Superior temporal gyrus (tissue), 1 donor: ENCODE results near the gene TUBA1C.

Experiments
- DNase-seq: peaks from one replicate; pipeline ENCODE4 v3.0.0-alpha.2; 2016; ENCODE audit errors: extremely low spot score

Gene TUBA1C

GRCh38 chr12:49283541-49284429 is 18.9 kb downstream of the TUBA1C start:
- DNase-seq = no peak

GRCh38 chr12:49284672-49285071 is 19.8 kb downstream of the TUBA1C start:
- DNase-seq = no peak

DNA sequence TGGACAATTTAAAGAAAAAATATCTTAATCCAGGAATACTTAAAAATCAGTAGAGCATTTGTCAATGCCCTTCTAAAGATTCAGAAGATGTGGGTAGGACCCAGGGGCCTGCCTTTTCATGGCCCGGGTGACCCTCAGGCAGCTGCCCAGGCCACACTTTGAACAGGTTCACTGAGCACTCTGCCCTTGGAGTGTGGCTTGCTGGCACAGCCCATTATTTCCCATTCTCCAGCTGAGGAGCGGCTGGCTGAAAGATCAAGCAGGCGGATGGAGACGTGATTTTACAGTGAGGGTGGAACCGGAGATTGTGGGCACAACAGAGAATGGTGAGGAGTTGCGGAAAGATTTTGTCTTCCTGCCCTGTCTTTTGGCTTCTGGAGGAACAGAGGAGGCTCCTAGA is 23.0 kb downstream of the TUBA1C start:
- DNase-seq = no peak

DNA sequence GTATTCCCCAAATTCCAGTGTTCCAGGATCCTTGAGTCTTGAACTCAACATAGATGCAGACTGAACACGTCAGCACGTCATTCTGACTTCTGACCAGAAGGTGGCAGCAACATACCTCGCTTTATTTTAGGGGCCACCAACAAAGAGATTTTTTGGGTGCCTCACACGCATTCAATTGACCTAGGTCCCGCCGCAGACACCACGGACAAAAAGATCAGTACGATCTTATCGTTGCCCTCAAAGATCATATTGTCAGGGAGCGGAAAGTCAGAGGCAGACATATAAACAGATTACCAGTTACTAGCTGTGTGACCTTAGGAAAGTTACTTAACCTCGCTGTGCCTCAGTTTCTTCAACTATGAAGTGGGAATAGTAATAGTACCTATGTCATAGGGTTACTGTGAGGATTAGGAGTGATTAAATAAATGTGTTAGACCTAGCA is 23.6 kb downstream of the TUBA1C start:
- DNase-seq = peak; percentile 85

DNA sequence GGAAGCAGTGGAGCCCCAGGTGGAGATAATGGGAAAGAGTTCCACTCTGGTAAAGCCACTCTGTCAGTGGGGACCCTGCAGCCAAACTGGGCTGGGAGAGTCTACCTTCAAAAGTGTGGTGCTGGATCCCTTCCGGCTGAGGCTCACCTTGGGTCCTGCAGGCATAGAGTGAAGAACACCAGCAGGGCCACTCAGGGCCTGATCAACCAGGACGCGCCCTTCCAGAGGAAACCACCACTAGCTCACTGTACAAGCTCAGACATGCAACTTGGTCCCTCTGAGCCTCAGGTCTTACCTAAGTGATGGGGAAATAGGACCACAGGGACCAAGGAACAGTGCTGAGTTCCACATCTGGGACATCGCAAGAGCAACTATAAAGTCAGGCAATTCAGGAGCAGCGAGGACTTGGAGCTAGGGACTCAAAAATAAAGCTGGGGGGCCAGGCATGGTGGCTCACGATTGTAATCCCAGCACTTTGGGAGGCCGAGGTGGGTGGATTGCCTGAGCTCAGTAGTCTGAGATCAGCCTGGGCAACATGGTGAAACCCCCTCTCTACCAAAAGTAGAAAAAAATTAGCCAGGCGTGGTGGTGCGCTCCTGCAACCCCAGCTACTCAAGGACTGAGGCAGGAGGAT is 24.2 kb downstream of the TUBA1C start:
- DNase-seq = no peak

GRCh38 chr12:49292729-49293055 is 27.8 kb downstream of the TUBA1C start:
- DNase-seq = no peak

DNA sequence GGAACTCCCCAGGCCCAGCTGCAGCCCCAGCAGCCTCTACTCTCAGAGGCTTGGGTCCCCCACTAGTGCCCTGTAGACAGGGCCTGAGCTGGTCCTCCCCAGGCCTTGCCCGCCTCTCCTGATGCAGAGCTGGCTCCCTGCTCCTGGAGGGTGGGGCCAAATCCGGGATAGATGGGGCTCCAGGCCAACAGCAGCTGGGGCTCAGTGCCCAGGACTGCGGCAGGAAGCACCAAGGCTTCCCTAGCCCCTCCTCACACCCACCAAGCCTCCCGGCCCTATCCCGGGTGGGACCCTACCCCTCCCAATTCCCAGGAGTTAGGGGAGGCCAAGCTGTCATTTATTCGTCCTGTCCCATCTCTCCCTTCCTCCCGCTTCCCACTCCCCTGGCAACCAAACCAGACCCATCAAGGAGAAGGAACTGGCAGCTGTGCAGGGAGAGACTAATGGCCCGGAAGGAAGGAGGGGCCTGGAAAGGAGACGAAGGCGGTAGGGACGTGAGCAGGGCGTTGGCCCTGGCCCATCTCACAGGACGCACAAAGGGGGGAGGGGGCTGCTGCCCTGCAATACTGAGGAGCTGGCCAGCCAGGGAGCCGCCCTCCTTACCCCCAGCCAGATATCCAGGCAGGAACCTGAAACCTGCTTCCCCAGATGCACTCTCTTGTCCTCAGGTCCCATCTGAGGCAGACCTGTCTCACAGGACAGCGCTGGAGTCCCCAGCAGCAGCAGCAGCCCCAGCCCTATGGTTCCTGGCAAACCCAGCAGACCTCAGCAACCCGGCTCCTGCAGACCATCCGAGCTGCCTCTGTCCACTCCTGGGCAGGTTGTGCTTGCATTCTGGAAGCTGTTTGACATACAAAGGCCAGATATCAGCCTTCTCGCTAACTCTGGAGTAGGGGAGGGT is 28.4 kb downstream of the TUBA1C start:
- no peak for DNase-seq

DNA sequence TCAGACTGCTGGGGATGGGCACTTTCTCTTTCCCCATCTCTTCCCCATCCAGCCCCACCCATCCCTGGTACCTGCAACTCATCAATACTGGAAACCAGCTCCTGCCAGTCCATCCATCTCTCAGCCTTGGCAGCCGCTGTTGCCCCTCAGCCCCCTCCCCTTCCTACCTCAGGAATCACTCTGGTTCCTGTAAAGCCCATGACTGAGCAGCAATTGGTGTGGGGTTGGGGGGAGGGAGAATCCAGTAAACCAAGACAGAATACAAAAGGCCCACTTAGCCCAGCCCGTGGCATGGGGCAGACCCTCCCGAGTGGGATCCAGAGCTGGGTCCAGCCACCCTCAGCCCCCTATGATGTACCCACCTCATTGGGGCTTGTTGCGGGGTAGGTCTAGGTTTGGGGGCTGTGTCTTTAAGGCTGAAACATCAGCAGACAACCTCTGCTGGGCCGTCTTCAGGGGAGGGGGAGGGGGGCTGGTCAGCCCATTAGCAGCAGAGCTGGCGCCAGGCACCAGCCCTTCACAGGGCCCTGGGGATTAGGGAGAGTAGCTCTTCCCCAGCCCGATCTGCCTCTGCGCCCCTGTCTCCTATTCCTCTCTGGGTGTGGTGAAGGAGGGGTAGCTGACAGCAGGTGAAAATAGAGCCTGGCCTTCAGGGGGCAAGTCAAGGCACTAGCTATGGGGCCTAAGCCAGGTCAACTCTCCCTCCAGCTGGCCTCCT is 29.4 kb downstream of the TUBA1C start:
- DNase-seq = no peak

DNA sequence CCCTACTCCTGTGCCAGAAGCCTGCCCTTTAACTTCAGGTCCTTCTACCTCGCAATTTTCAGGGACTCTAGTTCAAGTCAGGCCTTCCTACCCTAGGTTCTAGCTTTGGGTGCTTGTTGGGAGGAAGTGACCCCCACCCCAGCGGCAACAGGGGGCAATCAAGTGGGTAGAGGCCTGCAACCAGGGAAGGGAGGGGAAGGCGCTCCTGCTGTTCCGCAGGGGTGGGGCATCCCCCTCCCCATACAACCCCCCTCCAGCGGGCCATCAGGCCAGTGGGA is 29.9 kb downstream of the TUBA1C start:
- no peak for DNase-seq

- no peak for DNase-seq
These were observed 30.4 kb downstream of the TUBA1C start, which contains the start of gene PRPH for GRCh38 chr12:49295082-49295936. PRPH (plus strand) TSS chr12:49295147; CDS start chr12:49295201, 54 bp downstream.

GRCh38 chr12:49296034-49296835 is 31.4 kb downstream of the TUBA1C start:
- no peak for DNase-seq

- DNase-seq = no peak
These were observed 32.2 kb downstream of the TUBA1C start for GRCh38 chr12:49296836-49297694.

GRCh38 chr12:49297695-49298060 is 32.8 kb downstream of the TUBA1C start:
- no peak for DNase-seq

DNA sequence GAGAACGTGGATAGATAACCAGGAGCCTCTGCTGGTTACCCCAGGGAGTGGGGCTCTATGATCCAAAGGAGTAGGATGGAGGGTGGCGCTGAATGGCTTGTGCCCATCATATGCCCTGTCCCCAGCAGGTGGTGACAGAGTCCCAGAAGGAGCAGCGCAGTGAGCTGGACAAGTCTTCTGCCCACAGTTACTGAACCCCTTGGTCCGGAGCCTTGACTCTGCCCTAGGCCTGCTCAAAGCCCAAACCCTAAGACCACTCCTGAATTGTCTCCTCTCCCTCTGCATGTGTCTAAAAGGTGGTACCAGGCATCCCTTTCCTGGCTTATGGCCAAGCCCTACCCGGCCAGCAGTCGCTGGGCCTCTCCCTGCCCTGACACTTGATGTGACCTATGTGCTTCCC is 33.3 kb downstream of the TUBA1C start:
- no peak for DNase-seq

GRCh38 chr12:49301760-49302159 is 36.9 kb downstream of the TUBA1C start:
- DNase-seq = no peak

DNA sequence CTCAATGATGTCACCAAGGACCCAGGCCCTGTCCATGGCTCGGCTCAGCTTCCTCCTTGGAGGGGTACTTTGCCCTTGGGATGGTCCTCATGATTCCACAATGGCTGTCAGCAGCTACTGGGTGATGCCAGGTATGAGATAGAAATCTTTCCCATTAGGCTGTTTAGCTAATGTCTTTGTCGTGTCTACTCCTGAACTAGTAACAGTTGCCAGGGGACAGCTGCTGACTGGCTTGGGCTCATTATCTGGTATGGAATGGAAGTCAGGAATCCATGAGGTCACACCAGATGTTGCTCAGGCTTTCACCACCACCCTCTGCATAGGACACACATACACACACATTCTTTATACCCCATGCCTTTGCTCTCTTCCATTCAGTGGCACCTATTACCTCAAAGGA is 39.3 kb downstream of the TUBA1C start:
- no peak for DNase-seq

DNA sequence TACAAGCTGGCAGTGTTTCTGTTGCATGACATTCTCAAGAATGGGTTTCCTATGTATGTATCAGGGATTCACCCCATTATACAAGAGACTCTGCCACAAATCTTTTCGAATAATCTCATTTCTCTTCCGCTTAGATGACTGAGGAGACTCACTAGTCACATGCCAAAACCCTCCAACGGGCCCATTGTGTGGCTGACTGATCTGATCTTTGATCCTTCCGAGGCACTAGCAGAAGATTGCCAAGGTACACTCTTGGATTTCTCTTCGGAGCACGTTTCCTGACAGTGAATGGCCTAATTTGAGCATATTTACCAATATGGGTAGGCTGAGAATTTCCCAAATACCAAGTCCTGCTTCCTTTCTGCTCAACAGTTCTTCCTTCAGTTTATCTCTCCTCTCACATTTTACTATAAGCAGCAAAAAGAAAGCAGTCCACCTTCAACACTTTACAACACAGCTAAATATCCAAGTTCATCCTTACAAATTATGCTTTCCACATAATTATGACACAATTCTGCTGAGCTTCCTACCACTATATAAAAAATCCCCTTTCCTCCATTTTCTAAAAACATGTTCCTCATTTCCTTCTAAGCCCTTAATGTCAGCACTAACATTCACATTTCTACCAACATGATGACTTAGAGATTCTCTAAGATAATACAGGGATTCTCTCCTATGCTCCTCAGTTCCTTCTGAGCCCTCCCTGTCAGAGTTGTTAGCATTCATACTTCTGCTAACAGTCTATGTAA is 41.1 kb downstream of the TUBA1C start:
- no peak for DNase-seq

GRCh38 chr12:49309386-49309785 is 44.5 kb downstream of the TUBA1C start:
- no peak for DNase-seq
